Thyroid gland (tissue), 4 donors: Measurements from ENCODE around the gene KCNE4. TPM values are rescaled to one million over a fixed set of nuclear protein-coding genes. Genes with fewer than 3 reads are reported as not detected.

Source experiments
- DNase-seq, 2 donors: peaks; one replicate each; pipeline ENCODE4 v3.0.0-alpha.2; 2019
- H3K27ac ChIP-seq, 3 donors: fragments of 200-600 bp; sonication (generic); 1 replicate in 2 of 3; 2 replicates in 1 of 3; pipeline ENCODE4 v1.5.1; 2016 to 2019; ENCODE audit warnings: mild to moderate bottlenecking in 1 of 3, moderate library complexity in 1 of 3
- H3K27me3 ChIP-seq: fragments of 200-600 bp; sonication (generic); one replicate; pipeline ENCODE4 v1.5.1; 2019
- H3K36me3 ChIP-seq, 2 donors: fragments of 200-600 bp; sonication (generic); one replicate each; pipeline ENCODE4 v1.5.1; 2016 to 2019
- H3K4me1 ChIP-seq, 2 donors: fragments of 200-600 bp; sonication (generic); one replicate each; pipeline ENCODE4 v1.5.1; 2017 to 2019
- H3K4me3 ChIP-seq, 3 donors: fragments of 200-600 bp; sonication (generic); replicated peaks in 1 of 3; 1 replicate in 2 of 3; 2 replicates in 1 of 3; pipeline ENCODE4 v1.5.1; 2016; ENCODE audit warnings: mild to moderate bottlenecking in 1 of 3
- H3K9me3 ChIP-seq: fragments of 200-600 bp; sonication (generic); one replicate; pipeline ENCODE4 v1.5.1; 2017
- POLR2A ChIP-seq, 2 donors: fragments of 450-650 bp; IDR thresholded peaks; one replicate each; pipeline ENCODE4 v1.6.1; 2017; ENCODE audit warnings: antibody characterized with exemption in 2 of 2, mild to moderate bottlenecking in 2 of 2, moderate library complexity in 1 of 2
- WGBS, 2 donors: methylation state at CpG; one replicate each; pipeline ENCODE4 v1.1.5; 2017; 5-methylcytosine and 5-hydroxymethylcytosine counted together
- intact Hi-C: fragments of 100-400 bp; cut with DNase I; formaldehyde crosslinking; loops from one replicate; pipeline ENCODE4 v1.15.1; 2023
- total RNA-seq, 4 donors: library from RNA; depleted of rRNA; stranded (reverse); fragments of >200 nt; gene quantifications; one replicate each; pipeline ENCODE4 v1.2.3, GENCODE V29; 2016
- TF ChIP-seq, protein P1 (sequence below), 6 experiments: fragments of 200-600 bp in 3 of 6; fragments of 450-650 bp in 3 of 6; sonication (generic) in 3 of 6; IDR thresholded peaks; one replicate each; pipeline ENCODE4 v1.5.1; 2016 to 2019; ENCODE audit warnings: antibody characterized with exemption in 6 of 6, mild to moderate bottlenecking in 2 of 6, inconsistent platforms in 1 of 6, moderate library complexity in 1 of 6

KCNE4 gene
- total RNA-seq, 4 donors from 2014 or later = 7.8 to 19.6 (median 18.4) TPM

DNA sequence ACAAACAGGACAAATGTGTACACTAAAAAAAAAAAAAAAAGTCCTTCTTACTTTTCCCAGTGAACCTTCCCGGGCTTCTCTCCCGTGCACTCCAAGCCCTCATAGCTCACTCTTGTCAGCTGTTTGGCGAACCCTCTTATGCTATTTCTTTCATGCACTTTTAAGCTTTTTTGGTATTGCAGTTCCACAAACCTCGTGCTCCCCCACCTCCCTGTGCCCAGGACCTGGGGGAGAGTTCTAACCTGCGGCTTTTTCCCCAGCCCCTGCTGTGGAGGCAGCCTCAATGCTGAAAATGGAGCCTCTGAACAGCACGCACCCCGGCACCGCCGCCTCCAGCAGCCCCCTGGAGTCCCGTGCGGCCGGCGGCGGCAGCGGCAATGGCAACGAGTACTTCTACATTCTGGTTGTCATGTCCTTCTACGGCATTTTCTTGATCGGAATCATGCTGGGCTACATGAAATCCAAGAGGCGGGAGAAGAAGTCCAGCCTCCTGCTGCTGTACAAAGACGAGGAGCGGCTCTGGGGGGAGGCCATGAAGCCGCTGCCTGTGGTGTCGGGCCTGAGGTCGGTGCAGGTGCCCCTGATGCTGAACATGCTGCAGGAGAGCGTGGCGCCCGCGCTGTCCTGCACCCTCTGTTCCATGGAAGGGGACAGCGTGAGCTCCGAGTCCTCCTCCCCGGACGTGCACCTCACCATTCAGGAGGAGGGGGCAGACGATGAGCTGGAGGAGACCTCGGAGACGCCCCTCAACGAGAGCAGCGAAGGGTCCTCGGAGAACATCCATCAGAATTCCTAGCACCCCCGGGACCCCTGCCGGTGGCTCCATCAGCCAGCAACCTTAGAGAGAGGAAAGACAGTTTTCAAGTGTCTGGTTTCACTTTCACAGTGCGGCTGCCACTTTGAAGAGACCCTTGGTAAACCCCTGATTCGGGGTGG, 826 bp downstream of the KCNE4 start:
- peaks cover 39 to 41% of the 10 kb centered on the region in 2 donors for H3K4me1 ChIP-seq
- 24 to 30% methylated on average over 25 to 33 of the region's 42 CpGs for WGBS, 2 donors
- H3K9me3 ChIP-seq = no peaks in the 10 kb centered on the region
- H3K4me3 ChIP-seq = peak overlapping the region; percentile 2 to 36 (median 28)
- peak; percentile 44 for DNase-seq
- H3K27ac ChIP-seq = peak overlapping the region; percentile 77 to 99 (median 89)
- TF ChIP-seq, protein P1, sequence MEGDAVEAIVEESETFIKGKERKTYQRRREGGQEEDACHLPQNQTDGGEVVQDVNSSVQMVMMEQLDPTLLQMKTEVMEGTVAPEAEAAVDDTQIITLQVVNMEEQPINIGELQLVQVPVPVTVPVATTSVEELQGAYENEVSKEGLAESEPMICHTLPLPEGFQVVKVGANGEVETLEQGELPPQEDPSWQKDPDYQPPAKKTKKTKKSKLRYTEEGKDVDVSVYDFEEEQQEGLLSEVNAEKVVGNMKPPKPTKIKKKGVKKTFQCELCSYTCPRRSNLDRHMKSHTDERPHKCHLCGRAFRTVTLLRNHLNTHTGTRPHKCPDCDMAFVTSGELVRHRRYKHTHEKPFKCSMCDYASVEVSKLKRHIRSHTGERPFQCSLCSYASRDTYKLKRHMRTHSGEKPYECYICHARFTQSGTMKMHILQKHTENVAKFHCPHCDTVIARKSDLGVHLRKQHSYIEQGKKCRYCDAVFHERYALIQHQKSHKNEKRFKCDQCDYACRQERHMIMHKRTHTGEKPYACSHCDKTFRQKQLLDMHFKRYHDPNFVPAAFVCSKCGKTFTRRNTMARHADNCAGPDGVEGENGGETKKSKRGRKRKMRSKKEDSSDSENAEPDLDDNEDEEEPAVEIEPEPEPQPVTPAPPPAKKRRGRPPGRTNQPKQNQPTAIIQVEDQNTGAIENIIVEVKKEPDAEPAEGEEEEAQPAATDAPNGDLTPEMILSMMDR (IDR thresholded peaks at IDR 0.05) = no peak
- peak in 1 of 2 donors; percentile 25 for TF ChIP-seq POLR2A (IDR thresholded peaks at IDR 0.05)
- intact Hi-C loops = loop anchor here (10.0 kb wide), 1 partner anchor 68 kb away; no protein-coding TSS in a partner anchor
- H3K36me3 ChIP-seq = no peaks in the 10 kb centered on the region
- no peaks in the 10 kb centered on the region for H3K27me3 ChIP-seq

DNA sequence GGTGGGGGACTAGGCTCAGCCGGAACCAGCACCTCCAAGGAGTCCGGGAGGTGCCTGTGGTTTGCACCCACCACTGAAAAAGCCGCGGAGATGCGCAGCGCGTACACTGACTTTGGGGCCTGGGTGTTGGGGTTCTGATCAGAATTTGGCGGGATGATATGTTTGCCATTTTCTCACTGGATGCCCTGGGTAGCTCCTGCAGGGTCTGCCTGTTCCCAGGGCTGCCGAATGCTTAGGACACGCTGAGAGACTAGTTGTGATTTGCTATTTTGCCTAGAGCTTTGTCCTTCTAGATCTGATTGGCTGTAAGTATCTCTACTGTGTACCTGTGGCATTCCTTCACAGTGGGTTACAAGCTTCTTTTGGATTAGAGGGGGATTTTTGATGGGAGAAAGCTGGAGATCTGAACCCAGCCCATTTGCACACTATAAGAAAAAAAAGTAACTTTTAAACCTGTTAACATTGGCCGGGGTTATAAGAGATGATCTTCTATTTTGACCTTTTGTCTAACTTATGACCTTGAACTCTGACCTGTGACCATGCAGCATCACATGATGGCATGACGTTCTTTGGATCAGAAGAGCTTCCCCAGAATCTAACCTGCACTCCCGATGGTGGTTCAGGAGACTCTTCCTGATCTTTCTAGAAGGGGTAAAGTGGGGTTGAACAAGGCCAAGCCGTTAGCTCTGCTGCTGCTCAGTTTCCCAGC, 1.6 kb downstream of the KCNE4 start:
- Histone ChIP-seq H3K27ac (peak overlapping the region; percentile 77 to 99 (median 89)), H3K9me3 (no peaks in the 10 kb centered on the region), H3K36me3 (no peaks in the 10 kb centered on the region), H3K4me3 (peak overlapping the region in 2 of 3 donors; percentile 28 to 36), H3K4me1 (peaks cover 39 to 41% of the 10 kb centered on the region in 2 donors), H3K27me3 (no peaks in the 10 kb centered on the region)
- intact Hi-C loops = loop anchor here (10.0 kb wide), 1 partner anchor 69 kb away; no protein-coding TSS in a partner anchor
- TF ChIP-seq, protein P1 (IDR thresholded peaks at IDR 0.05) = no peak
- peak in 1 of 2 donors; percentile 48 for TF ChIP-seq POLR2A (IDR thresholded peaks at IDR 0.05)
- peak; percentile 34 to 35 for DNase-seq
- WGBS, 2 donors = 48 to 53% methylated on average over 7 to 12 of the region's 14 CpGs

DNA sequence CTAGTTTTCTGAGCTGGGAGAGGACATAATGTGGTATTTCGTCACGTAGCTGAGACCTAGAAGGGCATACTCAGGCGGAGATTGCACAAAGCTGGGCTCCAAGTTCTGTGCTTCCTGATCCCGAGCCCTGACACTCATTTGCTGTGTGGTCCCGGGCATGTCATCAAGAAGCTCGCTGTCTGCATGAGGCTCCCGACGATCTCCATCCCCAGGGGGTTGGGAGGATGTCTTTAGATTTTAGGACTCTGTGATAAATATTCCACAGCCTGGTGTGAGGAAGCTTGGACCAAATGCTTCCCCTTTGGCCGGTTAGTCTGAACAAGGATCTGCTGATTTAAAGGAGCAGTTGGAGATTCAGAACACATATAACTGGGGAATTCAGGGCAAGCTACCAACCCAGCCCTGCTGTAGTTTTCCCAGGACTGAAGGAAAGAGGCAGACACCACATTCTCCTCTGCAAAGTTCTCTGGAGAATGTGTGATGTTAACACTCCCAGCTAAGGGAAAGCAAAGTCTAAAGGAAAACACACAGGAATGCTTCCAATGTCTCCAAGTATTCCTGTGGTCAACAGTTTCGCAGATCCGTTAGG, 2.3 kb downstream of the KCNE4 start:
- Histone ChIP-seq H3K36me3 (no peaks in the 10 kb centered on the region), H3K27me3 (no peaks in the 10 kb centered on the region), H3K27ac (peak overlapping the region; percentile 77 to 99 (median 89)), H3K4me3 (no peak overlapping the region), H3K4me1 (peaks cover 39 to 41% of the 10 kb centered on the region in 2 donors), H3K9me3 (no peaks in the 10 kb centered on the region)
- intact Hi-C loops = loop anchor here (10.0 kb wide), 1 partner anchor 69 kb away; no protein-coding TSS in a partner anchor
- TF ChIP-seq, protein P1 (IDR thresholded peaks at IDR 0.05) = no peak
- peak in 1 of 2 donors; percentile 33 for TF ChIP-seq POLR2A (IDR thresholded peaks at IDR 0.05)
- DNase-seq = peak; percentile 49 to 55
- WGBS, 2 donors = 17 to 18% methylated on average over 10 to 11 of the region's 11 CpGs

DNA sequence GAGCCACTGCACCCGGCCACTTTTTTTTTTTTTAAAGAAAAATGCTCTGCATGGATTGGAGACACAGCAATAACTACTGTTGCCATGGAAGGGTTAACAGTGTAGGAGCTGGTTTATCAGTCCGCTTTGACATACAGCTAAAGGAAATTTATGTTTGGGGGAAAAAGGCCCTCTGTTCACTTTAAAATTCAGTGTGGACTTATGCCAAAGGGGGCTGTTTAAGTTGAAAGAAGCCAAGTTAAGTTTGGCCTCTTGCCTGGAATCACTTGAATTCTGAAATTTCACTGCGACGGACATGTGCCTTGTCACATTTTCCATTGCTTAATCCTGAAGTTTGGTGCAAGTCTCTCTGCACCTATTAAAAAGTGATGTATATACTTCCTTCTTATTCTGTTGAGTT, 3.1 kb downstream of the KCNE4 start:
- no peaks in the 10 kb centered on the region for H3K27me3 ChIP-seq
- H3K36me3 ChIP-seq = no peaks in the 10 kb centered on the region
- H3K4me3 ChIP-seq = no peak overlapping the region
- intact Hi-C loops = loop anchor here (10.0 kb wide), 1 partner anchor 70 kb away; no protein-coding TSS in a partner anchor
- peaks cover 39 to 41% of the 10 kb centered on the region in 2 donors for H3K4me1 ChIP-seq
- H3K27ac ChIP-seq = peak overlapping the region; percentile 77 to 99 (median 89)
- WGBS, 2 donors = 11 to 13% methylated on average over 4 of the region's 4 CpGs
- TF ChIP-seq, protein P1 (IDR thresholded peaks at IDR 0.05) = no peak
- no peak for TF ChIP-seq POLR2A (IDR thresholded peaks at IDR 0.05)
- H3K9me3 ChIP-seq = no peaks in the 10 kb centered on the region
- DNase-seq = peak; percentile 56 to 62
